Coronary artery (tissue), 2 donors: ENCODE results near the gene P2RY8.
"Not testable (repeated sequence)": the region's sequence is repeated elsewhere in the genome, so short reads cannot be mapped to it uniquely, and the experiment has no call there.

Experiments used
- DNase-seq: peaks from one replicate; pipeline ENCODE4 v3.0.0-alpha.2; 2017; ENCODE audit warnings: low spot score
- H3K27ac ChIP-seq, 2 donors: fragments of 200-600 bp; sonication (generic); one replicate each; pipeline ENCODE4 v1.5.1; 2016 to 2019
- H3K4me3 ChIP-seq: fragments of 200-600 bp; sonication (generic); 2 replicates; pipeline ENCODE4 v1.5.1; 2016; ENCODE audit warnings: mild to moderate bottlenecking, moderate library complexity
- TF ChIP-seq, protein P1 (sequence below): fragments of 200-600 bp; sonication (generic); IDR thresholded peaks from one replicate; pipeline ENCODE4 v1.5.1; 2019; ENCODE audit warnings: antibody characterized with exemption

P2RY8 gene

GRCh38 chrX:1554469-1555210 lies 17.7 kb upstream of the P2RY8 start:
- TF ChIP-seq, protein P1, sequence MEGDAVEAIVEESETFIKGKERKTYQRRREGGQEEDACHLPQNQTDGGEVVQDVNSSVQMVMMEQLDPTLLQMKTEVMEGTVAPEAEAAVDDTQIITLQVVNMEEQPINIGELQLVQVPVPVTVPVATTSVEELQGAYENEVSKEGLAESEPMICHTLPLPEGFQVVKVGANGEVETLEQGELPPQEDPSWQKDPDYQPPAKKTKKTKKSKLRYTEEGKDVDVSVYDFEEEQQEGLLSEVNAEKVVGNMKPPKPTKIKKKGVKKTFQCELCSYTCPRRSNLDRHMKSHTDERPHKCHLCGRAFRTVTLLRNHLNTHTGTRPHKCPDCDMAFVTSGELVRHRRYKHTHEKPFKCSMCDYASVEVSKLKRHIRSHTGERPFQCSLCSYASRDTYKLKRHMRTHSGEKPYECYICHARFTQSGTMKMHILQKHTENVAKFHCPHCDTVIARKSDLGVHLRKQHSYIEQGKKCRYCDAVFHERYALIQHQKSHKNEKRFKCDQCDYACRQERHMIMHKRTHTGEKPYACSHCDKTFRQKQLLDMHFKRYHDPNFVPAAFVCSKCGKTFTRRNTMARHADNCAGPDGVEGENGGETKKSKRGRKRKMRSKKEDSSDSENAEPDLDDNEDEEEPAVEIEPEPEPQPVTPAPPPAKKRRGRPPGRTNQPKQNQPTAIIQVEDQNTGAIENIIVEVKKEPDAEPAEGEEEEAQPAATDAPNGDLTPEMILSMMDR: no peak
- Histone ChIP-seq H3K27ac (peak overlapping the region in 1 of 2 donors; percentile 17), H3K4me3 (no peak overlapping the region)
- DNase-seq: no peak

- no peak for DNase-seq
- Histone ChIP-seq H3K4me3 (no peak overlapping the region), H3K27ac (no peak overlapping the region)
- TF ChIP-seq, protein P1: no peak
Observed at GRCh38 chrX:1551959-1552546, 15.1 kb upstream of the P2RY8 start.

- Histone ChIP-seq H3K27ac (no peak overlapping the region), H3K4me3 (no peak overlapping the region)
- TF ChIP-seq, protein P1: no peak
- DNase-seq: no peak
Observed at GRCh38 chrX:1546691-1547251, 9.8 kb upstream of the P2RY8 start.

- Histone ChIP-seq H3K27ac (no peak overlapping the region), H3K4me3 (no peak overlapping the region)
- DNase-seq: no peak
- TF ChIP-seq, protein P1: no peak
Observed at GRCh38 chrX:1545776-1546408, 8.9 kb upstream of the P2RY8 start.

GRCh38 chrX:1542994-1543725 lies 6.2 kb upstream of the P2RY8 start:
- no peak overlapping the region for H3K4me3 ChIP-seq
- H3K27ac ChIP-seq: no peak overlapping the region
- TF ChIP-seq, protein P1: no peak
- DNase-seq: no peak

GRCh38 chrX:1539146-1539545 lies 2.2 kb upstream of the P2RY8 start:
- not testable (repeated sequence) for DNase-seq, H3K4me3 ChIP-seq, H3K27ac ChIP-seq

DNA sequence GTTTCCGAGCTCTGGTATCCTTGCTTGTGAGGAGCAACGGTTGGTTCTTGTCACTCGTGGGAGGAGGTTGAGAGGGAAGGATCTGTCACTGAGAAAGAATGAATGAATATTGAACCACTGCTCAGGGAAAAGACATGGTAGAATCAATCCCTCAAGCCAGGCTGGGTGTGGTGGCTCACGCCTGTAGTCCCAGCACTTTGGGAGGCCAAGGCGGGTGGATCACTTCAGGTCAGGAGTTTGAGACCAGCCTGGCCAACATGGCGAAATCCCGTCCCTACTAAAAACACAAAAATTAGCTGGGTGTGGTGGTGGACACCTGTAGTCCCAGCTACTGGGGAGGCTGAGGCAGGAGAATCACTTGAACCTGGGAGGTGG lies 718 bp upstream of the P2RY8 start:
- not testable (repeated sequence) for DNase-seq
- H3K27ac ChIP-seq: peak overlapping the region in 1 of 2 donors; percentile 62
- peak overlapping the region; percentile 63 for H3K4me3 ChIP-seq
